Stimulated activated CD4-positive, alpha-beta T cell treated with anti-CD3 and anti-CD28 coated beads, Interleukin-2, amount 100 ng/mL, for 4 hours (primary cell): ENCODE data around the gene TRIM24.

Experiments used
- DNase-seq: peaks from one replicate; pipeline ENCODE4 v3.0.0-alpha.2; 2020; ENCODE audit warnings: low read depth

Gene TRIM24

DNA sequence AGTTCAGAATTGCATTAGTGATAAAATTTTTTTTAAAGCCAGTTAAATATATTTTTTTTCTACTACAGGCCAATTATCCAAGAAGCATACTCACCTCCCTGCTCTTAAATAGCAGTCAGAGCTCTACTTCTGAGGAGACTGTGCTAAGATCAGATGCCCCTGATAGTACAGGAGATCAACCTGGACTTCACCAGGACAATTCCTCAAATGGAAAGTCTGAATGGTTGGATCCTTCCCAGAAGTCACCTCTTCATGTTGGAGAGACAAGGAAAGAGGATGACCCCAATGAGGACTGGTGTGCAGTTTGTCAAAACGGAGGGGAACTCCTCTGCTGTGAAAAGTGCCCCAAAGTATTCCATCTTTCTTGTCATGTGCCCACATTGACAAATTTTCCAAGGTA, 119.1 kb downstream of the TRIM24 start:
- no peak for DNase-seq

DNA sequence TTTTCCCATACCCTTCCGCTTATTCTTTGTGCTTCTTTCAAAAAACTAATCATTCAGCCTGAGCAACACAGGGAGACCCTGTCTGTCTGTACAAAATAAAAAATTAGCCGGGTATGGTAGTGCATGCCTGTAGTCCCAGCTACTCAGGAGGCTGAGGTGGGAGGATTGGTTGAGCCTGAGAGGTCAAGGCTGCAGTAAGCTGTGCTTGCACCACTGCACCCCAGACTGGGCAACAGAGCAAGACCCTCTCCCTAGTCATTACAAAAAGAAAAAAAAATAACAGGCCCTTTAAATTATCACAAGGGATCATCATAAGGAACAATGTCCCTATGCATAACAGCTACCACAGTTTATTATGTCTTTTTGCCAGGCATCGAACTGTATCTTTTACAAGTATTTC, 119.6 kb downstream of the TRIM24 start:
- DNase-seq, result no peak

DNA sequence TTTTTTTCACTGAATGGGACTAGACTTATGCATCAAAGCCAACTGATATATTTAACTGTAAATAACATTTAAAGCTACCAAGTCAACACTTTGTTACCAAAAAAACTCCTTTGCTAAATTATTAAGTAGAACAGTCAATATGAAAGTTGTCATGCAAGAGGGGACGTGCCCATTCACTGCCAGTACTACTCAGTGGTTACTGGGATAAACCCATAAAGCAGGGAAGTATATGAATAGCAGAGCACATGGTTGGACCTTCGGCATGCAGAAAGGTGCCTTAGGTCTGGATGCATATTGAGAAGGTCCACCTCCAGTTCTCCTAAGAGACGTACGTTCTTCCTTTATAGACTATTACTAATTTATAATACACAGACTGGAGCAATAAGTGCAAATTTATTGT, 121.0 kb downstream of the TRIM24 start:
- DNase-seq, result no peak

DNA sequence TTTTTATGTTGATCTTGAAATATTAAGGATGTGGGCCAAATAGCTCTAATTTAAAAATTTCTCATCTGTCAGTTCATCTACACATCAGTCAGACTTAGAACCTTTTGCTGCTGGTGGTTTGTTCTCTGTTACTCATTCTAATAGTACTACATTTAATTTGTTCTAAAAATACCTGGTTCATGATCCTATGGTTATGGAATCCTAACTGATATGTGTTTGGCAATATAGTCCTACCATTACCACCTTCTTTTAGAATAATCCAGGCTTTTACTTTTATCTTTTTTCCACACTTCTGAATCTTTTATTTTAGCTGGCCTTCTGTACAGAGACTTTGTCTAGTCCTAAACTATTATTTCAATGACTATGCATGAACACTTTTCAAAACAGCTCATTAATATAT, 124.2 kb downstream of the TRIM24 start:
- DNase-seq, result no peak

DNA sequence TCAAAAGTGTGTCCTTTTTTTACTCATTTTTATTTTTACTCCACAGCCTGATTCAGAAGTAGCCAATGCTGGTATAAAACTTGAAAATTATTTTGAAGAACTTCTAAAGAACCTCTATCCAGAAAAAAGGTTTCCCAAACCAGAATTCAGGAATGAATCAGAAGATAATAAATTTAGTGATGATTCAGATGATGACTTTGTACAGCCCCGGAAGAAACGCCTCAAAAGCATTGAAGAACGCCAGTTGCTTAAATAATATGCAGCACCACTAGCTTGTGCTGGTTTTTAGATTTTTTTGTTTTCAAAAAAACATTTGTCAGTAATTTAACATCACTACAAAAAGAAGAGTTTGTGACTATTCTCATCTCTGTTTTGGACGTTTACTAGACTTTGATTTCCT, 124.6 kb downstream of the TRIM24 start:
- DNase-seq, result no peak

DNA sequence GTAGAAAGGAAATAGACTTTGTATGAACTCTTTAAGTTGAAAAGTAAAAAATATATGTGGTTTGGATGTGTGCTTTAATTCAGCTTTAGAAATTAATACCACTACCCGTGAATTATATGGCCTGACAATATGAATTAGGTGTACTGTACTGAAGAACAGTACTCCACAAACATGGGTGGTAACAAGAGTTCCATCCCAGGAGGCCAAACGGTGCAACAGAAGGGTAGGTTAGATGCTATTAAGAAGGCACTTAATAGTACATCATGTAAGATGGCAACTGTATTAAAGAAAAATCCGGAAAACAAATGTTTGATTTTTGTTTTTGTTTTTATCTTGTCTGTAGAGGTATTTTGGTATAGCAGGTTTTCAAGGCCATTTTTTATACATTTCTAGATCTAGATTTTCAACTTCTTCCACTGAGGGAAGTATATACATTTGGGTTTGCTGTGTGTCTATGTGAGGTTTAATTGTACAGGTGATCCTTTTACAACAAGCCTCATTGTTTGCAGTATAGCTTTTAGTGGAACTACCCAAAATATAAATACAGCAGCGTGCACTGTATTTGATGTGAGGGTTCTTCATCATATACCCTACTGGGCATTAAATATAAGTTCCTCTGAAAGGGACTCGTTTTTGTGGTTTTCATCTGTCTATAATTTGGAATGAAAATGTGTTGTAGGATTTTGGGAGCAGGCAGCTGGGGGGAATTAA, 125.4 kb downstream of the TRIM24 start:
- no peak for DNase-seq

DNA sequence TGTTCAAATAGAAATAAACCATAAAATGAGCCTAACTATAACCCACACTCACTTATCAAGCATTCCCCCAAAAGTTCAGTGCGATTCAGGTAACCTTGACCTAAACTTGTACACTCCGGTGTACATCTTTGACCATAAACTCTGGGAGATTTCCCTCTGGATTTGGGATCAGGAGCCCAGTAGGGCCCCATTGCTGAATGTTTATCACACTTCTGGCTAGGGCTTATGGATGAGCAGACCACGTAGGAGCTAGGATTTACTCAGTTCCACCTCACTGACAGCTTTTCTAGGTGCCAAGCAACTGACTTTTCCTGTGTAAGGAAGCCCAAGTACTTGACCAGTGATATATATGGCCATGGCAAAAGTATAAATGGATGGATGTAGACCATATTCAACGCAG, 127.4 kb downstream of the TRIM24 start:
- DNase-seq, result no peak

DNA sequence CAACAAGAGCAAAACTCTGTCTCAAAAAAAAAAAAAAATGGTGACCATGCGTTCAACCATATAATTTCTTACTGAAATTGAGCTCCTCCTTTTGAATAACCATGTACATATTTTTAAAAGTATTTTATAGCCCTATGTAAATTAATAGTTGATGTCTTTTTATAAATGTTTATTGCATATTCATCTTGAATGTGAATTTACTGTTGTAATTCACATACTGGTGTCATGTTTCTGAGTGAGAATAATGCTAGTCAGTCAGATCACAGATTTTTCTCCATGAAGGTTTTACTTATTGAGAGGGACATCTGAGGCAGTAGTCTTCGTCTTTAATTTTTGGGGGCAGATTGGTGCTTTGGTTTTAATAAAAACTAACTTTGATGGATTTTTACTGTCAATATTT, 128.9 kb downstream of the TRIM24 start:
- DNase-seq, result no peak

DNA sequence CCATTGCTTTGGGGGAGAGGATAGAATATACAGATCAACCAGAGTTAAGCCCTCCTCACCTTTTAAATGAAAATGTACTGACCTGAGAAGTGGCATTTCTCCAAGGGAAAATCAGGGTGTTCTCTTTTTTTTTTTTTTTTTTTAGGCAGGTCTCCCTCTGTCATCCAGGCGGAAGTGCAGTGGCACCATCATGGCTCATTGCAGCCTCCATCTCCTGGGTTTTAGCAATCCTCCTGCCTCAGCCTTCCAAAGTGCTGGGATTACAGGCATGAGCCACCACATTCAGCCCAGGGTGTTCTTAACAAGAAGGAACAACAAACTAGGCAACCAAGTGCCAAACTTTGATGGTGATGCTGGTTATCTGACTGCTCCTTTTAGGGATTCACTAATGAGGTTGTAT, 130.1 kb downstream of the TRIM24 start:
- DNase-seq, result no peak

DNA sequence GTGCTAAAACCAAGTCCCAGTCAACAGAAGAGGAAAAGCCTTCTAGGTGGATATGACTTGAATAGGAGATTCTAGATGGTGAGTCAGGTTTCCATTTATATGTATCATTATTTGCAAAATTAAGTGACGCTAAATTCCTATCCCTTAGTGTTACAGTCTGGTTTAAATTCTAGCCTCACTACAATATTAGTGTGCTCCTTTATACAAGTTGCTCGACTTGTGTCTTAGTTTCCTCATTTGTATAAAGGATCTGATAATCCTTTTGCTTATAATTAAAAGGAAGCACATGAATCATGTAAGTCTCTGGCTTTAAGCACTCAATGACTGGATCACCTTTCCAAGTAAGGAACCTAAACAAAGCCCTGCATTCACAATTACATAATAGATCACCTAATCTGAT, 135.4 kb downstream of the TRIM24 start:
- no peak for DNase-seq

DNA sequence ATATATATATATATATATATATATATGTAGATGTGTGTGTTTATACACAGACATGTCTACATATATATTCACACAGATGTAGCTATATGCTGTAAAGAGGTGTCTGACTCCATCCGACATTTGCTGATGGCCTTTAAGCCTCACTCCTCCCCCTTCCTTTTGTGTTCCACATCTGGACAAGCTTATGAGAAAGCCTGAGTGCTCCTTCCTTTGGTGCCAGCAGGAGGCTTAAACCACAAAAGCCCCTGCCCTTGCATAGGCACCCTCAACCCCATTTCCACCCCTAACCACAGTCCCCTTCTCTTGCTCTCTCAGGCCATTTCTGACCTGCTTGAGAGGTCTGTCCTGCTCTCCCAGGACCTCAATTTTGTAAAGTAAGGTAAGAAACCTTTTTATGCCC, 142.4 kb downstream of the TRIM24 start:
- DNase-seq, result no peak

DNA sequence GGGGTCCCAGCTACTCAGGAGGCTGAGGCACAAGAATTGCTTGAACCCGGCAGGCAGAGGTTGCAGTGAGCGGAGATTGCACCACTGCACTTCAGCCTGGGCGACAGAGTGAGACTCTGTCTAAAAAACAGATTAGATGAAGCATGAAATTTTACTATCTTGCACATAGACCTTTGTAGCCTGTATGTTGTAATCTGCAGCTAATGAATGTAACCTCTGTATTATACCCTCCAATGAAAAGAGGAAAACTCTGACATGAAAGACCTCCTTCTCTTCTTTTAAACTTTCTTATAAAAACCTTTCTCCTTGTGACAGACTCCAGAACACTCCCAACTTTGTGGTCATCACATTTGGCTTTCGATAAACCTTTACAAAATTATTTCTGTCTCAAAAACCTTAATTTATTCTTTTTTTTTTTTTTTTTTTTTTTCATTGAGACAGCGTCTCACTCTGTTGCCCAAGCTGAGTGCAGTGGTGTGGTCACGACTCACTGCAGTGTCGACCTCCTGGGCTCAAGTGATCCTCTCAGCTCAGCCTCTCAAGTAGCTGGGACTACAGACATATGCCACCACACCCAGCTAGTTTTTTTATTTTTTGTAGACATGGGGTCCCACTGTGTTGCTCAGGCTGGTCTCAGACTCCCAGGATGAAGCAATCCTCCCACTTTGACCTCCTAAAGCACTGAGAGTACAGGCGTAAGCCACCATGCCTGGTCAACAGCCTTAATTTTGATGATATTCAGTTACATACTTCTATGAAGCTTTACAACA, 143.7 kb downstream of the TRIM24 start:
- no peak for DNase-seq

DNA sequence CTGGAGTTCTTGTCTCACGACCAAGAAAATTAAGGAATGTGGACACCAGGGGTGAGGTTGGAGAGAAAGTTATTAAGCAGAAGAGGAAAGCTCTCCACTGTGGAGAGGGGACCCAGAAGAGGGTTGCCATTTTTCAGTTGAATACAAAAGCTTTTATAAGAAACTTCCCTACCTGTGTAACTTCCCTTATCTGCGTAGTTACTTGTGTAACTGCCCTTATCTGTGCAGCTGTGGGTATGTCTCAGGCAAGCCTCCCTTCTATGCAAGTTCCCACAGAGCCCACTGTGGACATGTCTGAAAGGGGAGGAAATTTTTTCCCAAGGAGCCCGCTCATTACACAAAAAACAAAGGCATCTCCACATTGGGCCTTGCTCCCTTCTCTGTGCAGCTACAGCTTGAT, 146.2 kb downstream of the TRIM24 start:
- no peak for DNase-seq

DNA sequence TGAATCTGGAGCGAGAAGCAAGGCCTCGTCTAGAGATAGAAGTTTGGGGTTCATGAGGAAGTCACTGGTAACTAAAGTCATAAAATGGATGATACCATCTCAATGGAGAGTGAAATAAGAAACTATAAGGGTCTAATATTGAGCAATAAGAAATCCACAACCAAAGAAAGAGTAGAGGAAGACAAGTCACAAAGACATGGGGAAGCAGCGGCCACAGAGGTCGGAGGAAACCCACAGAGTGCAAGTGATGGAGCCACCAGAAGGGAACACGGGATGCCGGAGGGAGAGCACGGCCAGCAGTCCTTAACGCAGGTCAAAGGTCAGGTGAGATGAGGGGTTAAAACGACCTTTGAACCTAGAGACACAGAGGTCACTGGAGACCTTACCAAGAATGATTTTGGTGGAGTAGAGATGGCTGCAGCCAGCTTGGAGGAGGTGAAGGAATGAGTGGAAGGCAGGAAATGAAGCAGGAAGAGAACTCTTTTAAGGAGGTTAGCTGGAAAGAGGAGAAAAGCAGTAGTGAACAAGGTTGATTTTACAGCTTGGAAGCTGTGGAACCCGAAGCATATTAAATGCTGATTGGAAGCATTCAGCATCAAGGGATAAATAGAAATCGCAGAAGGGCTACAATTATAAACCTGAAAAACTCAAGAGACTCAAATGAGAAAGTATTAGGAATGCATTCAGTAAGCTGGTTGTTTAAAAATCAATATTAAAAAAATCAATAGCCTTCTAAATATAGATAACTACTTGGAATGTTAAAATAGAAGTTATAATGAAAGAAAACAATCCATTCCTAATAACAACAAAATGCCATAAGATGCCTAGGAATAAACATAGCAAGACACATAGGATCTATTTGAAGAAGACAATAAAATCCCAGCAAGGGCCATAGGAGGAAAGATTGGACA, 147.4 kb downstream of the TRIM24 start:
- no peak for DNase-seq

DNA sequence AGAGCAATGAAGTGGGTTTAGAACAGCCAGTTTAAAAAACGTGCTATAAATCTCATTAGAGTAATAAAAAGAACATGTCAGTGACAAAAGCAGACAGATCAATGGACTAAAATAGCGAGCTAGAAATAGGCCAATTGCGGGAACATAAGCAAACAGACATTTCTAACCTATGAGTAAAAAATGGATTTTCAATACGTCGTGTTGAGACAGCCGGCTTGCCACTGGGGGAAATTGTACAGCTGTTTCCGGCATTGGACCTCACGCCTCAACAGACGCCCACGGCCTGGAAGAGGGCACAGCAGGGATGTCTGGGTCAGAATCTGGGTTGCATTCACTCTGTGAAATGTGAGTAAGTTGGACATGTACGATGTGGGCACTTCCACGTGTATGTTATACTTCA, 148.2 kb downstream of the TRIM24 start:
- DNase-seq, result no peak

DNA sequence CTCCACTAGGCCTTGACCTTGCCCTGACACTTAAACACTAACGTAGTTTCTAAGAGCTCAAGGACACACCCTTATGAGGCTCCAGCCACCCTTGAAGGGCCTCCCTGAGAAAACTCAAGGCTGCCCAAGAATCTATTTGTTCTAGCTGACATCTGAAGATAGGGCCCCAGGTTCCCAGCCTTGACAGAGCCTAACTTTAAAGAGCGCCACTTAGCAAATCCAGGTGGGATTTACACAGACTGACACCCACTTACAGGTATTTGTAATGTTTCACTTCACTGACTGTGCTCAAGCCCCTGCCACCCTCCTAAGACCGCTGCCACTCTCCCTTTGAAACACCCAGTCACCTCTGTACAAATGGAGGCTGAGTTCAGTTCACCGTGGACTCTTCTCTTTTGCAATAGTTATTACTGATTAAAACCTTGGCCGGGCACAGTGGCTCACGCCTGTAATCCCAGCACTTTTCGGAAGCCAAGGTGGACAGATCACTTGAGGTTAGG, 150.7 kb downstream of the TRIM24 start:
- no peak for DNase-seq

DNA sequence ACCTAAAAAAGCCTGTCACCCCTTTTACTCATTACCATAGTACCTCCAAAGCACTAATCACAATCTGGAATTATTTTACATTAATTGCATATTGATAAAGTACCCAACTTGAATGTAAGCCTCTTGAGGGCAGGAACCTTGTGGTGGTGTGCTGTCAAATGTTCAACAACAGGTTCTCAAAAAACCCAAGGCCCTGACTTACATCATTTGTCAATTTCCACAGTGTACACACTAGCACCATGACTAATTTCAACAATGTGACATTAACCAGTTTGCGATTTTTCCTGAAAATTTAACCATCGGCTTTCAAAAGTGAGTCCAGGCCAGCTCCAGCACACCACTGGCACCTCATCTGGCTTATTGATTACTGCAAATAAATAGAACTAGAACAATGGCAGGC, 153.6 kb downstream of the TRIM24 start:
- no peak for DNase-seq

DNA sequence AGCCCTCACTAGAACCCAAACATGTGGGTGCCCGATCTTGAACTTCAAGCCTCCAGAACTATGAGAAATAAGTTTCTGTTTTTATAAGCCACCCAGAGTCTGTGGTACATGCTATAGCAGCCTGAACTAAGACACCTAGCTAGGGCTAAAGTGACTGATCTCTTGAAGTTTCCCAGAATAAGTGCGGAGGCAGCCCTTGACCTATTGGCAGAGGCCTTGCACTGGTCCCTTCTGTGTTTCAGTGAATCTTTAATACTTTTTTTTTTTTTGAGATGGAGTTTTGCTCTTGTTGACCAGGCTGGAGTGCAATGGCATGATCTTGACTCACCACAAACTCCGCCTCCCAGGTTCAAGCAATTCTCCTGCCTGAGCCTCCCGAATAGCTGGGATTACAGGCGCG, 156.0 kb downstream of the TRIM24 start:
- DNase-seq, result no peak

DNA sequence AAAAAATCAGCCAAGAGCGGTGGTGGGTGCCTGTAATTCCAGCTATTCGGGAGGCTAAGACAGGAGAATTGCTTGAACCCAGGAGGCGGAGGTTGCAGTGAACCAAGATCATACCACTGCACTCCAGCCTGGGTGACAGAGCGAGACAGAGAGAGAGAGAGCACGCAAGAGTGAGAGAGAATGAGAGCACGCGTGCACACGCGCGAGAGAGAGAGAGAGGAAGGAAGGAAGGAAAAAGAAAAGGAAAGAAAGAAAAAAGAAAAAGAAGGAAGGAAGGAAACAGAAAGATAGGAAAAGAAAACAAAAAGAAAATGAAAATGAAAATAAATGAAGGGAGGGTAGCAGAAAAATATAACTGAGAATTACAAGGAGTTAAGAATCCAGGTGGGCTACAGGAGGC, 158.4 kb downstream of the TRIM24 start:
- no peak for DNase-seq

DNA sequence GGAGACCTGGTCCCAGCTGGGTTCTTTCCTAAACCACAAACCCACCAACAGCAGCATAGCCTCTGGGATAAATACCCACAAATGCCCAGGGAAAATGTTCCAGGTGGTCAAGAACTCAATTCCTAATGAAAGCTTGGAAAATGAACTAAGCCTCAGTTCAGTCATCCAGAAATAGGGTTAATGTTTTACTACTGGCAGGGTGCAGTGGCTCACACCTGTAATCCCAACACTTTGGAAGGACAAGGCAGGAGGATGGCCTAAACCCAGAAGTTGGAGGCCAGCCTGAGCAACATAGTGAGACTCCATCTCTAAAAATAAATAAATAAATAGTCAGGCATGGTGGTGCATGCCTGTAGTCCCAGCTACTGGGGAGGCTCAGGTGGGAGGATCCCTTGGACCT, 158.9 kb downstream of the TRIM24 start:
- no peak for DNase-seq

DNA sequence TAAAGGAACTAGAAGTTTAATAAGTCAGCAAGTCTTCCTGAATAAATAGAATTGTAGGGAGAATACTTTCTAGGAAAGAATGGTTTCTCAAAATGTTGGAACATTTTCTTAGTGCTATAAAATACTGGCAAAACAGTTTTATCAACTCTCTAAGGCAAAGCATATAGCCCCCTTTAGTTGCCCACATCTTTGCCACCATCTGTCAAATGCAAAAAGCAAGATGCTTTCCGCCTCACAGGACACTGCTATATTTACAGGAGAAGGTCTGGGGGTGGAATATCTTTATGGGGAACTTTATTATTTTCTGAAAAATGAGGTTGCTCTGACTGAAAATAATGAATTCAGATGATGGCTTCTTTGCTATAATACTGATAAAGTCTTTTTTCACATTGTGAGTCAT, 162.8 kb downstream of the TRIM24 start:
- no peak for DNase-seq

DNA sequence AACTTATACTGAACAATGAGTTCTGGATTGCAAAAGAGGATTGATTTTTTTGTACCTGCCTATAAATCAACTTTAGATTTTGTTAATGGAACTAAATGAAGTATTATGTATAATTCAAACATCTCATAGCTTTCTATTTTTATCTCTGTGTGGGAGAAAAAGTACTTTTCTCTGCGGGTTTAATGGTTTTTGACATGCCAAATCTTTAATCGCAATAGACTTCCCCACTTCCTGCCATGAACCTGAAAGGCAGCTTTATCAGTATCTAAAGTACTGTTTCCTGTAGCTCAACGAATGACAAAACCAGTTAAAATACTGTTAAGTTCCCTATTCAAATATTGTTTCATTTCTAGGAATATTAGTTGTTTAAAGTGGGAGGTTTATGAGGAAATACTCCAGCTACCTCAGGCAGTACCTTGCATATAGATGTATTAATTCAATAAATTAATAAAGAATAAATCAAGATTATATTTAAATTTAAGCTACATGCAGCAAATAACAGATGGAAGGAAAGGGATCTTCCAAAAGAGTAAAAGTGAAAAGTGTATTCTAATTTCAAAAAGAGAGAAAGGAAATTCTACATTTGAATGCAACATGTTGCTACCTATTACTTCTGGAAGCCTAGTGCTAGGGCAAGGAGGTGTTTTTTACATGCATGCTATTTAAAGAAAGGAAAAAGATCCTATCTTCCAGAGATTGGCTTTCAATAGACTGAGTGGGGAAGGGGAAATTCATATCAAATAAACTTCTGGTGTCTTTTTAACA, 165.2 kb downstream of the TRIM24 start:
- no peak for DNase-seq
